ENCODE measurements around the gene UBN1. TPM values are rescaled to one million over a fixed set of nuclear protein-coding genes. Genes with fewer than 3 reads are reported as not detected.

The UBN1 gene
- total RNA-seq, 2 experiments from 2014 or later, result 45.7 to 45.8 TPM

DNA sequence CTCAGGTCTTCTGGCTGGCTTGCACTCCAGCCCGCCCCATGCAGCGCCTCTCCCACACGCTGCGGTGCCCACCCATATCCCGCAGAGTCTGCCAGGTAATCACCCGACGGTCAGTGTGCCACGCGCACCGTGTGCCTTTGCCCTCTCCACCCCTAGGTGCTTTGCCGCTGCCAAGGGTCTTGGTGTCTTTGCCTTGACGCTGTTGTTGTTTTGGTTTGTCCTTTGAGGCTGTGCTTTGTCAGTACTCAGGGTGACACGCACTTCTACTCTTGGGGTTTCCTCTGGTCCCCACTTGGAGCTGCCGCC lies 30.1 kb downstream of the UBN1 start:
- ATAC-seq (ENCODE audit: poor library complexity) (no peak), DNase-seq (no peak)
- H3K36me3 Mint-ChIP-seq (ENCODE audit: low read depth), result peaks cover 95% of the 10 kb centered on the region
- no peak overlapping the region for H3K4me3 ChIP-seq (ENCODE audit: low read length)
- intact Hi-C loops (cut with DNase I, micrococcal nuclease), result no loop called here
- no peak overlapping the region for H3K4me3 Mint-ChIP-seq
- H3K27me3 ChIP-seq (ENCODE audit: control insufficient read depth in 1 of 2, insufficient read depth in 2 of 2, low read length in 2 of 2), result no peaks in the 10 kb centered on the region
- H3K27ac ChIP-seq (ENCODE audit: low read depth in 1 of 2, low read length in 2 of 2), result no peak overlapping the region
- H3K36me3 ChIP-seq (ENCODE audit: insufficient read depth, low read length), result peaks cover 93% of the 10 kb centered on the region
- no peaks in the 10 kb centered on the region for H3K27me3 Mint-ChIP-seq
- H3K9me3 Mint-ChIP-seq, result no peaks in the 10 kb centered on the region
- no peaks in the 10 kb centered on the region for H3K4me1 ChIP-seq (ENCODE audit: insufficient read depth, low read length)
- TF ChIP-seq, protein P1, sequence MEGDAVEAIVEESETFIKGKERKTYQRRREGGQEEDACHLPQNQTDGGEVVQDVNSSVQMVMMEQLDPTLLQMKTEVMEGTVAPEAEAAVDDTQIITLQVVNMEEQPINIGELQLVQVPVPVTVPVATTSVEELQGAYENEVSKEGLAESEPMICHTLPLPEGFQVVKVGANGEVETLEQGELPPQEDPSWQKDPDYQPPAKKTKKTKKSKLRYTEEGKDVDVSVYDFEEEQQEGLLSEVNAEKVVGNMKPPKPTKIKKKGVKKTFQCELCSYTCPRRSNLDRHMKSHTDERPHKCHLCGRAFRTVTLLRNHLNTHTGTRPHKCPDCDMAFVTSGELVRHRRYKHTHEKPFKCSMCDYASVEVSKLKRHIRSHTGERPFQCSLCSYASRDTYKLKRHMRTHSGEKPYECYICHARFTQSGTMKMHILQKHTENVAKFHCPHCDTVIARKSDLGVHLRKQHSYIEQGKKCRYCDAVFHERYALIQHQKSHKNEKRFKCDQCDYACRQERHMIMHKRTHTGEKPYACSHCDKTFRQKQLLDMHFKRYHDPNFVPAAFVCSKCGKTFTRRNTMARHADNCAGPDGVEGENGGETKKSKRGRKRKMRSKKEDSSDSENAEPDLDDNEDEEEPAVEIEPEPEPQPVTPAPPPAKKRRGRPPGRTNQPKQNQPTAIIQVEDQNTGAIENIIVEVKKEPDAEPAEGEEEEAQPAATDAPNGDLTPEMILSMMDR (IDR thresholded peaks at IDR 0.05), result no peak
- no peak overlapping the region for H3K27ac Mint-ChIP-seq
- POLR2A ChIA-PET, result no interaction called here
- H3K9me3 ChIP-seq (ENCODE audit: control insufficient read depth in 1 of 2, insufficient read depth in 1 of 2, low read length in 2 of 2), result no peaks in the 10 kb centered on the region
- CTCF ChIA-PET, result no interaction called here
- no peaks in the 10 kb centered on the region for H3K4me1 Mint-ChIP-seq (ENCODE audit: low read depth)

DNA sequence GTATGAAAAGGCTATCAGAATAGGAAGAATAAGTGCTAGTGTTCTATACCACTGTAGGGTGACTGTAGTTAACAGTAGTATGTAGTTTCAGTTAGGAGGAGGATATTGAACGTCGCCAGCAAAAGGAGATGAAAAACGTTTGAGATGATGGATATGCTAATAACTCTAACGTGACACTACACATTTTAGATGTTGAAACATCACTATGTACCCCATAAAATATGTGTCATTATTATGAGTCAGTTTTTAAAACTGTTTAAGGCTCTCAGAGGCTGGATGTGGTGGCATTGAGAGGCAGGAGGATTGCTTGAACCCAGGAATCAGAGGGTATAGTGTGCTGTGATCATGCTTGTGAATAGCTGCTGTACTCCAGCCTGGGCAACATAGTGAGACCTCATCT lies 31.8 kb downstream of the UBN1 start:
- peaks cover 93% of the 10 kb centered on the region for H3K36me3 Mint-ChIP-seq (ENCODE audit: low read depth)

DNA sequence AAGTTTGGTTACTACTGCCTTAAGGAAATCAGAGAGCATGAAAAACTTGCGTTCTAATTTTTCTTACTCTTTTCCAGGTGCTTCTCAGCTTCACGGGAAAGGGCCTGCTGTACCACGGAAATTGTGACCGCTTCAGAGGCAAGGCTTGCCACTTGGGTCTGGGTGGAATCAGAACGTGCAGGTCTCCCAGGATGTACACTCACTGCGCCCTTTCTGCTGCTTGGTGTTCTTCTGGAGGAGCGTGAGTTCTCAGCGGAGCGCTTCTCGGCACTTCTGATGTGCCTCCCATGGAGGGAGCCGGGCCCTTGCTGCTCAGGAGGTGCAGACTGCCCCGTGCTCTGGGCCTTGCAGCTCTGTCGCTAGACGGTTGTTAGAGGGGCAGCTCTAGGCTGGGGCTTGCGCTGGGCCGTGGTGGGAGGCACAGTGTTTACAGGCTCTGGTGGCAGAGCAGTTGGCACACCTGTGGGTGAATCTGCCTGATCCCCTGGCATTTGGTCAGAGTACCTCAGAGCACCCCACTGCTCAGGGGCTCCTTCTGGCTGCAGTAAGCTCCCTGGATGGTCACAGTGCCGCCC lies 32.8 kb downstream of the UBN1 start:
- ATAC-seq (ENCODE audit: poor library complexity) (no peak), DNase-seq (no peak)
- intact Hi-C loops (cut with DNase I, micrococcal nuclease), result no loop called here
- Mint-ChIP-seq H3K9me3 (no peaks in the 10 kb centered on the region), H3K4me1 (ENCODE audit: low read depth) (no peaks in the 10 kb centered on the region), H3K4me3 (no peak overlapping the region), H3K36me3 (ENCODE audit: low read depth) (peaks cover 93% of the 10 kb centered on the region), H3K27me3 (no peaks in the 10 kb centered on the region), H3K27ac (no peak overlapping the region)
- H3K4me1 ChIP-seq (ENCODE audit: insufficient read depth, low read length), result no peaks in the 10 kb centered on the region
- no peak overlapping the region for H3K4me3 ChIP-seq (ENCODE audit: low read length)
- ChIA-PET POLR2A (no interaction called here), CTCF (no interaction called here)
- TF ChIP-seq, protein P1 (IDR thresholded peaks at IDR 0.05), result no peak
- H3K9me3 ChIP-seq (ENCODE audit: control insufficient read depth in 1 of 2, insufficient read depth in 1 of 2, low read length in 2 of 2), result peaks cover 0 to 4% of the 10 kb centered on the region in 2 experiments
- H3K36me3 ChIP-seq (ENCODE audit: insufficient read depth, low read length), result peaks cover 90% of the 10 kb centered on the region
- H3K27me3 ChIP-seq (ENCODE audit: control insufficient read depth in 1 of 2, insufficient read depth in 2 of 2, low read length in 2 of 2), result no peaks in the 10 kb centered on the region
- H3K27ac ChIP-seq (ENCODE audit: low read depth in 1 of 2, low read length in 2 of 2), result no peak overlapping the region

More for the DNA sequence above, 31.8 kb downstream of the UBN1 start:
- ChIA-PET POLR2A (no interaction called here), CTCF (no interaction called here)
- H3K27me3 Mint-ChIP-seq, result no peaks in the 10 kb centered on the region
- peaks cover 93% of the 10 kb centered on the region for H3K36me3 ChIP-seq (ENCODE audit: insufficient read depth, low read length)
- TF ChIP-seq, protein P1 (IDR thresholded peaks at IDR 0.05), result no peak
- H3K4me3 ChIP-seq (ENCODE audit: low read length), result no peak overlapping the region
- no peak overlapping the region for H3K27ac ChIP-seq (ENCODE audit: low read depth in 1 of 2, low read length in 2 of 2)
- no peaks in the 10 kb centered on the region for H3K4me1 ChIP-seq (ENCODE audit: insufficient read depth, low read length)
- no peaks in the 10 kb centered on the region for H3K4me1 Mint-ChIP-seq (ENCODE audit: low read depth)
- no peaks in the 10 kb centered on the region for H3K27me3 ChIP-seq (ENCODE audit: control insufficient read depth in 1 of 2, insufficient read depth in 2 of 2, low read length in 2 of 2)
- H3K4me3 Mint-ChIP-seq, result no peak overlapping the region
- H3K9me3 Mint-ChIP-seq, result no peaks in the 10 kb centered on the region
- intact Hi-C loops (cut with DNase I, micrococcal nuclease), result no loop called here
- no peak overlapping the region for H3K27ac Mint-ChIP-seq
- ATAC-seq (ENCODE audit: poor library complexity) (no peak), DNase-seq (no peak)
- peaks cover 0 to under 1% of the 10 kb centered on the region in 2 experiments for H3K9me3 ChIP-seq (ENCODE audit: control insufficient read depth in 1 of 2, insufficient read depth in 1 of 2, low read length in 2 of 2)

Data from CD4-positive, alpha-beta T cell (primary cell).